HG03196 (cell line): ENCODE data around the gene HYCC2.
A peak's percentile ranks its signal among the peaks of the same experiment; 100 is the strongest.
"Not testable (repeated sequence)": the region's sequence is repeated elsewhere in the genome, so short reads cannot be mapped to it uniquely, and the experiment has no call there.

Experiments used
- ATAC-seq: cut with Tn5 transposase; IDR thresholded peaks from one replicate; pipeline ENCODE4 v1.9.1; 2021; ENCODE audit not compliant: unreplicated experiment

The HYCC2 gene

DNA sequence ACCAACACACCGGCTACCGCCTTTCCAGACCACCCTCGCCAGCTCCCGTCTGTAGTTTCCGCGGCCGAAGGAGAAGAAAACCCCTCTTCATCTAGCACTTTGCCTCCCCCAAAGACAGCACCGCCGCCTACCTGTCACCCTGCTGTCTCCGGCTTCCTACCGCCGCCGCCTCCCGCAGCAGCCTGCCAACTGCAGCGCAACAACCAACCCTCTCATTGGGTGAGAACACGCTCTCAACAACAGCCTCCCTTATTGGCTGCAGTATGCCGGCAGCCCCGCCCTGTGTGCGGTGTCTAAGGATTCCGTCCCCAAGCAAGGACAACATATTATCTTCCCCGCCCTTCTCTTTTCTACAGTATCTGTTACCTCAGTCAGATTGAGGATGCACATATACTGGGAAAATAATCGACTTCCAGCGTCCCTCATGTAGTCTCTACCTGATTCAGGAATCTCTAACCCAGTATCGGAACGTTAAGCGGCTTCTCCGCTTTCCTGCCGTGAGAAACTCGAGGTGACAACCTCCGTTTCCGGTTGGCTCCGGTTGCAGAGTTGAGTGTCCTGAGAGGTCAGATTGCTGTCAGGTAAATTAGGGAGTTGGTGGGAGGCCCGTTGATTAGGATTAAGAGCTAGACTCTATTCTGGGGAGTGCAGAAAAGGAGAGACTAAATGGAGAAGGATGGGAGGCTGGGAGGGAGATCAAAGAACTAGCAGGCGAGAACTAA, at the start of gene HYCC2, which contains the start of gene NDUFB3:
Gene HYCC2, minus strand, starts transcription at position 193 of the 722 bp plus-strand sequence. CDS start 47,662 bp downstream, outside the sequence.
Gene NDUFB3, plus strand, starts transcription at position 523 of the 722 bp plus-strand sequence. CDS start 6,882 bp downstream, outside the sequence.
- ATAC-seq = peak; percentile 98

DNA sequence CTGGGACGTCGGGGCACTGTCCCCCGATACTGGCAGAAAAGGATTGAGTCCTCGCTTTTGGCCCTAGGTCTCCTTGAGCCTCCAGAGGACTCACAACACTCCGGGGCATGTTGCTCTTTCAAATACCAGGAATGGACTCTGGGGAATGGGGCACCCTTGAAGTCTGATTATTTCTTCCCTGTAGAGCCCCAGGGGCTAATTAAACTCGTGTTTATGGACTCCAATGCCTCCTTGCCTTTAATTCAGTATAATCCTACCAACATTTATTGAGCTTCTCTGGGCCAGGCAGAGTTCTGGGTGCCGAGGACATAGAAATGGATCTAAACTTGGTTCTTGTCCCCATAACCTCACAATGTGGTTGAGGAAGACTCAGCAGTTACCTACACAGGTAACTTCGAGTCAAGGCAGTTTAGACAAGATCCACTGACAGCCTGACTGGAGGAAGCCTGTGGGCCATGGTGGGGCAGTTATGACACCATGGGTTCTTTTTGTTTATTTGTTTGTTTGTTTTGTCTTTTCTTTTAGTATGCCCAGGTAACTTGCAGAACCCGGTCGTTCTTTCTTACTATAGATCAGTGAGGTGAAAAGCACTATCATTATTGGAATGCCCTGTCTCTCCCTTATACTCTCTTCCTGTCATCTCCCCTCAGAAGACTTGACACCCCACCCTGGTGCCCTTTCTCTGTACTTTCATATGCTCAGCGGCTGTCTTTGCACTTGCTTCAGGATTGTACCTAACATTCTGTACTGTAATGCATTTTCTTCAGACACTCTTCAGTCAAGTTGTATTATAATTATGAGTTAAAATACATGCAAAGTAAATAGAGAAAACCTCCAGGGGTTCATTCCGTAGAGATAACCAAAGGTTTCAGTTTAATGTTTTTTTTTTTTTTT, 47.7 kb upstream of the HYCC2 start:
- ATAC-seq = no peak

DNA sequence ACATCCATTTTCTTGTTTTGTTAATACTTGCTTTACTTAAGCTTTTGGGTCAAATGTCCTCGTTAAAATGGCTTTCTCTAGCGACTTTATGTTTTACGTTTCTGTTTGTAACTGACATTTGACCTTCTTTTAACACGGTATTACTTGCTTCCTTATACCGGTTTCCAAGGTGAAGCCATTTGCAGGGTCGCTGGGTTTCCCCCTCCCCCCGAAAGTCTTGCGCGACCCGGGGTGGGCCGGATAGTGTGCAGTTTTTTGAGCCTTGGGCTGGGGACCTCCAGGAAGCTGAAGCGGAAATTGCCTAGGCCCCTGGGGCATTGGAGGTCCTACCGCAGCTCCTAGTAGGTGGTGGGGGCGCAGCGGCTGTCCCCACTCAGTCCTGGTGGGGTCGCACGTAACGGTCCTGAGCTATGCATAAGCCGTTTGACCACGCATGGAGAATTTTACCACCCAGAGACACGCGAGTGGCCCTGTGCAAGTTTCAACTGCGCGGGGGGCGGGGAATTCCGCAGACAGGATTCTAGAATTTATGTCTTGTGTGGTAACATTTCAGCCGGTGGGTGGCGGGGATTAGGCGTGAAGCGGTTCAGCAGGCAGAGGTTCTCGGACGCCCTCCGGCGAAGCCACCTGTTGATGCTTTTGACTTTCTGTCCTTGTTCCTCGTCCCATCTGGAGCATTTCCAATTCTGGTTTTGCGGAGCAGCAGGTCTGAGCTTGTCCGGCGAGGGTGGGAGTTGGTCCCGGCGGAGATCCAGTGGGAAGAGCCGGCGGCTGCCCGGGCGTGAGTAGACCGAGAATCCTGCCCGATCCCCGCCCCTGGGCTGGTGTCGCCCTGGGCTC, 46.9 kb upstream of the HYCC2 start:
- peak; percentile 43 for ATAC-seq

DNA sequence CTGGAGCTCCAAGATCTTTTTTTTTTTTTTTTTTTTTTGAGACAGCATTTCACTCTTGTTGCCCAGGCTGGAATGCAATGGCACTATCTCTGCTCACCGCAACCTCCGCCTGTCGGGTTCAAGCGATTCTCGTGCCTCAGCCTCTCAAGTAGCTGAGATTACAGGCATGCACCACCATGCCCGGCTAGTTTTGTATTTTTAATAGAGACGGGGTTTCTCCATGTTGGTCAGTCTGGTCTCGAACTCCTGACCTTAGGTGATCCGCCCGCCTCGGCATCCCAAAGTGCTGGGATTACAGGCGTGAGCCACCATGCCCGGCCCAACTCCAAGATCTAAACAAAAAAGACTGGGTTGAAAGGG, 46.2 kb upstream of the HYCC2 start:
- ATAC-seq = not testable (repeated sequence)

DNA sequence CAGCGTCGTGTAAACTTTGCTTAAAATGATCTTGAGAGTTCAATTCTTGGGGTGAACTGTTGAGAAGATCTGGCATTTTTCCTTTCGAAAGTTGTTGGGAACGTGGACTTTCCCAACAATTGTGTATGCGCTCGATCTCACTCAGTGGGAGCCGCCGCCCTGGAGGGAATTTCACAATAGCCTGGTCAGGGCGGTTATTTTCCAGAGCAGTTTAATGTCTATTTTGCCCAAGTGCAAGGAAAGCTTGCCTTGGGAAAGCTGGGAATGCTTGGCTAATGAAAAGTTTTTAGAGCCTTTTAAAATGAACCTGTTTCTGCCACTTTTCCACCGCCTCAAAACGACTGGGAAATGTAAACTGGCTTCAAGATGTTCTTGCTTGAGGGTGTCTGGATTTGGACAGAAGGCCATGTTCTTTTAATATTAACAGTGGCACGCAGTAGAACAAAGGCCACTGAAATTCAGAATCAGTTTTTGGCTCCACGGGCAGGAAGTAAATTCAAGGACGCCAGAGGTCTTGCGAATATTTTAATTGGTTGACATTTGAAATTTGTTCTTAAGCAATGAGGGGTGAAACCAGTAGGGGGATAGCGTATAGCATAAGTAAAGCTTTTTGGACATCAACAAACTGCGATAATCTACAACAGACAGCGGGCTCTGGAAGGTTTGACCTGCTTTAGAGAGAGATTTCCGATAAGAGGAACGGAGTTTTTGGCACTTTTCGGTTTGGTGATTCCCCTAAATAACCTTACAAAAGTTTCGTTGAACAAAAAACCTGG, 45.7 kb upstream of the HYCC2 start:
- ATAC-seq = peak; percentile 15

DNA sequence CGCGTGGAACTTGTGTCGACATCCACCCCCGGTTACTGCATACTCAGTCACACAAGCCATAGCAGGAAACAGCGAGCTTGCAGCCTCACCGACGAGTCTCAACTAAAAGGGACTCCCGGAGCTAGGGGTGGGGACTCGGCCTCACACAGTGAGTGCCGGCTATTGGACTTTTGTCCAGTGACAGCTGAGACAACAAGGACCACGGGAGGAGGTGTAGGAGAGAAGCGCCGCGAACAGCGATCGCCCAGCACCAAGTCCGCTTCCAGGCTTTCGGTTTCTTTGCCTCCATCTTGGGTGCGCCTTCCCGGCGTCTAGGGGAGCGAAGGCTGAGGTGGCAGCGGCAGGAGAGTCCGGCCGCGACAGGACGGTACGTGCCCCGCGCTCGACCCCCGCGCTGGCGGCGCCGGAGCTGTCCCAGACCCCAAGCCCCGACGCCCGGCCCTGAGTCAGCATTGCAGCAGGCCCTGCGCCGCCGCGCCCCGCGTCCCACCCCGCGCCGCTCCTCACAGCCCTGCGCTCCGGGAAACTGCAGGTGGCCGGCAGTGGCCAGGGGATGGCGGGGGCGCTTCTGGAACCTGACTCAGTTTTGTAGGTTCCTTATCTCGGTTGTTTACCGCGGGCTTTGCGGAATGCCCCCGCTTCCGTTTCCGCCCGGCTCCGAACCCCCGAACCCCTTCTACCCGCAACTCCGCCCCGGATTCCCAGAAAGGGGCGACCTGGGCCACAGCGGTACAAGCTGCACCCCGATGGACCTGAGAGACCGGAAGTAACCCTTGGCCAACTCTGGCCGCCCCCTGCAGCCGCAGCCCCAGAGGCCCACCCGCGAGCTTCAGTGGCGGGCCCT, 44.9 kb upstream of the HYCC2 start, which contains the start of gene CFLAR:
Gene CFLAR, plus strand, starts transcription at position 50 of the 844 bp plus-strand sequence. CDS start 13,702 bp downstream, outside the sequence.
- peak; percentile 35 for ATAC-seq

DNA sequence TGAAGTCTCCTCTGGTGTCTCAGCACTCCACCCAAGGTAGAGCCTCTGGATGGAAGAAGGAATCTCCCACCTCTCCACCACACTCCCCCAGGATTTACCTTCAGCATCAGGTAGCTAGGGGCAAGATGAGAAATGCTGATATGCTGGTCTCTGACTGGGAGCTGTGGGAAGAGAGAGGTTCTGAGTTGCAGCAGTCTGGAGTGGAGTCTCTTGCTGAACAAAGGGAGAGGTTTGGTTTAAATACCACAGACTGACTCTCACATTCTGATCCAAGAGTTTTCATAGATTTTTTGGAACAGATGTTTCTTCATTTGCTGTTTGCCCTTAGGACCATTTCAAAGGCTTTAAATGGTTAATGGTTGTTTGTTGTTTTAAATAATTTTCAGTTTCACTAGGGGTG, 43.4 kb upstream of the HYCC2 start:
- no peak for ATAC-seq

DNA sequence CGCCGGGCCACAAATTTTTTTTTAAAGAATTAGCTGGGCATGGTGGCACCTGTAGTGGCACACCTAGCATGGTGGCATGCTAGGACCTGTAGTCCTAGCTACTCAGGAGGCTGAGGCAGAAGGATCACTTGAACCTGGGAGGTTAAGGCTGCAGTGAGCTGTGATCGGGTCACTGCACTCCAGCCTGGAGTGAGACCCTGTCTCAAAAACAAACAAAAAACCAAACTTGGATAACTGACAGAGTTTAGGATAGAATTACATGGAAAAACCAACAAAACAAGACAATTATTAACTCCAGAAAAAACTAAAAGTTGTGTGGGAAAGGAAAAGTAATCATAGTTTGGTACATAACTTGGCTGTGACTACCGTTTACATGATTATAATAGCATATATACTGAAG, 42.9 kb upstream of the HYCC2 start:
- ATAC-seq = no peak

DNA sequence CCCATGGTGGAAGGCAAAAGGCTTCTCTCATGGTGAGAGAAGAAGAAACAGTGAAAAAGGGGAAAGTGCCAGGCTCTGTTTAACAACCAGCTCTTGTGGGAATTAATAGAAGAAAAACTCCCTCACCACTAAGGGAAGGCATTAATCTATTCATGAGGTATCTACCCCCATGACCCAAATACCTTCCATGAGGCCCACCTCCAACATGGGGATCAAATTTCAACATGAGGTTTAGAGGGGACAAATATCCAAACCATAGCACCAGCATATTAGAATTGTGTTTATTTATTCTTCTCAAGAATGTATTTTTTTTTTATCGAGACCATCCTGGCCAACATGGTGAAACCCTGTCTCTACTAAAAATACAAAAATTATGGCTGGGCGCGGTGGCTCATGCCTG, 39.6 kb upstream of the HYCC2 start:
- no peak for ATAC-seq

DNA sequence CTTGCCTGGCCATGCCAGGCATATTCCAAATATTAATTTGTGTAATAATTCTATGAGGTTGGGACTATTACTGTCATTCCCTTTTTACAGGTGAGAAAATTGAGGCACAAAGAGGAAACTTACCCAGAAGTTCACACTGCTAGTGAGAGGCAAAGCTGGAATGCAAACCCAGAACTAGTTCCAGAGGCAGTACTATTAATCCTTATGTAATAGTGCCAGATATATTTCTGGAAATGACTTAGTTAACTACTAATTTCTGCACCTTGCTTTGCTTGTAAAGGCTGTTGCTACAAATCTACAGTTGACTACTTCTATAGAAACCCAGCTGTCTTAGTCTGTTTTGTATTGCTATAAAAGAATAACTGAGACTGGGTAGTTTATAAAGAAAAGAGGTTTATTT, 39.1 kb upstream of the HYCC2 start:
- no peak for ATAC-seq

DNA sequence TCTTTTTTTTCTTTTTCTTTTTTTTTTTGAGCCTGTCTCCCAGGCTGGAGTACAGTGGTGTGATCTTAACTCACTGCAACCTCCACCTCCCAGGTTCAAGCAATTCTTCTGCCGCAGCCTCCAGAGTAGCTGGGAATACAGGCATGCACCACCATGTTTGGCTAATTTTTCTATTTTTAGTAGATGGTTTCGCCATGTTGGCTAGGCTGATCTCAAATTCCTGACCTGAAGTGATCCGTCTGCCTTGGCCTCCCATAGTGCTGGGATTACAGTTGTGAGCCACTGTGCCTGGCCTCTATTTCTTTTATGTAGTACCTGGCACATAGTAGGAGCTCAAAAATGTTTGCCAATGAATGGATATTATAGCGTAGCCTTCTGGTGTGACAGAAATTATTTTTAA, 37.7 kb upstream of the HYCC2 start:
- ATAC-seq = no peak

DNA sequence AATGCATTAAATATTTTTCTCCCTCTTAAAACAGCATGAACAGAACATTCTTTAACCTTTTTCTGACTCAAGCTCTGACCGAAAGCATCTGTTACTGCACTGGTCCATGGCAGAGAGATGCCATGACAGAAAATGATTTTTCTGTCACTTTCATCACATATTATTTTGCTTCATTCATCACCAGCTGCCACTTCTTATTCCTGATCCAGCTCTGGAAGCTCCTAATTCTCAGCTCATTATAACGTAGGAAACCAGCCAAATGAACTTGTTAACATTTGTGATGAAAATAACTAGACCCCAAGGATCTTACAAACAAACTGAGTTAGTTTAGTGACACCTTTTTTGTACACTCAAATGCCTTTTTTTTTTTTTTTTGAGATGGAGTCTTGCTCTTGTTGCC, 36.9 kb upstream of the HYCC2 start:
- no peak for ATAC-seq

DNA sequence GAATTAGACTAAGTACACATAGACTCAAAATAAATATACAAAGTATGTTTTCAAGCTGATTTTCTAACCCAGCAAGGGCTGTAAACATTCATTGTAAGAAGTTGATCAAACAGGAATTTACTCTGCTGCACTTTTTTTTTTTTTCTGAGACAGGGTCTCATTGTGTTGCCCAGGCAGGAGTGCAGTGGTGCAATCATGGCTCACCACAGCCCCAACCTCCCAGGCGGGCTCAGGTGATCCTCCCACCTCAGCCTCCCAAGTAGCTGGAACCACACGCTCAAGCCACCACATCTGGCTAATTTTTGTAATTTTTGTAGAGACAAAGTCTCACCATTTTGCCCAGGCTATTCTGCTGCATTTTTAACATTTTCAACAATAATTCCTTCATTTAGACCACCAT, 36.2 kb upstream of the HYCC2 start:
- ATAC-seq = no peak

DNA sequence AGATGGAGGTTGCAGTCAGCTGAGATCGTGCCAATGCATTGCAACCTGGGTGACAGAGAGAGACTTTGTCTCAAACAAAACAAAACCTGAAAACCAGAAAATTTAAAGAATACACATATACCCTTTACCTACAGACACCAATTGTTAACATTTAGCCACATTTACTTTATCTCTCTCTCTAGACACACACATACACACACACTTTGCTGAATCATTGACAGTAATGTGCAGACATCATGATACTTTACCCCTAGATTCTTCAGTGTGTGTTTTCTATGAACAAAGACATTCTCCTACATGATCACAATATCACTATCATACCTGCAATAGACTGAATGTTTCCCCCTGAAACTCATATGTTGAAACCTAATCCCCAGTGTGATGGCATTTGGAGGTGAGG, 34.3 kb upstream of the HYCC2 start:
- no peak for ATAC-seq

DNA sequence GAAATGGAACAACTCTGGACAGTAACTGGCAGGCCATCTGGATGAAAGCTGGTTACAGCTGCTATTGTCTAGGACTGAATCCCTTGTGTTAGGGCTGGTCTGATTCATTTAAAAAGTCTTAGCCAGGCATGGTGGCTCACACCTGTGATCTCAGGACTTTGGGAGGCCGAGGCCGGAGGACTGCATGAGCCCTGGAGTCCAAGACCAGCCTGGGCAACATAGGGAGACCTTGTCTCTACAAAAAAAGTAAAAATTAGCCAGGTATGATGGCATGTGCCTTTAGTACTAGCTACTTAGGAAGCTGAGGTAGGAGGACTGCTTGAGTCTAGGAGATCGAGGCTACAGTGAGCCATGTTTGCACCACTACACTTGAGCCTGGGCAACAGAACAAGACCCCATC, 29.0 kb upstream of the HYCC2 start:
- ATAC-seq = no peak

DNA sequence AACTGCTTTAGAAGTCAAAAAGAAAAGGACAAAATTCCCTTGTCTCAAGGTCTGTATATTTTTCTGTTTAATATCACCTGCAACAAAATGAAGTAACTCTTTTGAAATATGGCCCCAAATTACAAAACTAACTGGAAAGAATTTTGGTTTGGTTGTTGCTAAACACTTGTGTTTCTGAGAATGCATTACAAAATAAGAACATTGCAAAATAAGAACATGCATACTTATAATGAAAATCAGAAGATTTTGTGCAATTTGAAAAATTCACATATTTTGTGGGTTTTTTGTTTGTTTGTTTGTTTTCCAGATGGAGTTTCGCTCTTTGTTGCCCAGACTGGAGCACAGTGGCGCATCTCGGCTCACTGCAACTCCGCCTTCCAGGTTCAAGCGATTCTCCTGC, 22.1 kb upstream of the HYCC2 start:
- no peak for ATAC-seq

DNA sequence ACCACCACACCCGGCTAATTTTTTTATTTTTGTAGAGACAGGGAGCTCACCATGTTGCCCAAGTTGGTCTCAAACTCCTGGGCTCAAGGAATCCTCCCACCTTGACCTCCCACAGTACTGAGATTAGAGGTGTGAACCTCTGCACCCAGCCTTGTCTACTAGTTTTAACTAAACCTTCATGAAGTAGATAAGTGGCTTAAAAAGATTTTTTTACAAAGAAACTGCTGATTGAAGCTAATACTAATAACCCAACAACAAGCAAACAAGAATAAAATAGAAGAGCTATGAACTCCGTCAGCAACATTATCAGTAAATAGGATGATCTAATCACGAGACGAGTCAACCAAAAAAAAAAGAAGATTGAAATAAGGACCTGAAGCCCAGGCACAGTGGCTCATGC, 19.1 kb upstream of the HYCC2 start:
- no peak for ATAC-seq

DNA sequence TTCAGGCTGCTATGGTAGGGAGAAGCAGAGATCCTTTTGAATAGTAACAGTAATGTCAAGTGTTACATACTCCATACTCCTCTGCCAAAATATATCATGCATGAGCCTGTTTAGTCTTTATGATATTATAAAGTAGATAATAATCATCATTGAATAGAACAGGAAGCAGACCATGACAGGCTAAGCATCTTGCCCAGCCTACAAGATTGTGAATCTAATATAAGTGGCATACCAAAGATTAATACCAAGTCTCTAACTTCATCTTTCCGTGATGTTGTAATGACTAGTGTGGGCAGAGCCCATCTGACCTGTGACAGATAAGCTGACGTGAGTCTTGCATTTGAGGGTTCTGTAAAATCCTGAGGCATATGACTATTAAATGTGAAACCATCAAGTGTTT, 13.4 kb upstream of the HYCC2 start:
- no peak for ATAC-seq

DNA sequence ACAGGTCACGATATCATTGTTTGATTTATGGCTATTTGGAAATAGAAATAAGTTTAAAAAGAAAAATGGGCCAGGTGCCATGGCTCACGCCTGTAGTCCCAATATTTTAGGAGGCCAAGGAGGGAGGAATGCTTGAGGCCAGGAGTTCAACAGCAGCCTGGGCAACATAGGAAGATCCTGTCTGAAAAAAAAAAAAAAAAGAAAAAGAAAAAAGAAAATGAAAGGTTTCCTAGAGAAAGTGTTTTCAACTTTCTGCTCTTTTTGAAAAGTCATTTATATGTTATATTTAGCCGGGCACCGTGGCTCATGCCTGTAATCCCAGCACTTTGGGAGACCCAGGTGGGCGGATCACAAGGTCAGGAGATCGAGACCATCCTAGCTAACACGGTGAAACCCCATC, 3.5 kb upstream of the HYCC2 start:
- no peak for ATAC-seq

DNA sequence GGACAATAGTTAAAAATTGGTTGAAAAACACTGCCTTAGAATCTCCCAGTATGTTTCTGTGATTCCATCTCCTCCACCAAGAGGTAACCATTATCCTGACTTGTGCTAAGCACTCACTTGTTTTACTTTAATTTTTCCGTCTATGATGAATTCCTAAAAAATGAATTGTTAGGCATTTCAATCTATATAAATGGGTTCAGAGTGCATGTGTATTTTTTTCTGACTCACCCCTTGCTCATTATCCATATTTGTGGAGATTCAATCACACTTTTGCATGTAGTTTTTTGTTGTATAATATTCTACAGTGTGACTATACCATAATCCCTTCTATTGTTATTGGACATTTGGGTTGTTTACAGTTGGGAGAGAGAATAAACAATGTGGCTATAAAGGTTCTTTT, 1.6 kb upstream of the HYCC2 start:
- ATAC-seq = no peak
